Stimulated activated CD8-positive, alpha-beta memory T cell treated with anti-CD3 and anti-CD28 coated beads, Interleukin-15, amount 100 ng/mL, for 1 hour (primary cell): ENCODE data around the gene LYPD5.
"Not testable (repeated sequence)": the region's sequence is repeated elsewhere in the genome, so short reads cannot be mapped to it uniquely, and the experiment has no call there.

ENCODE experiments used
- DNase-seq: peaks from one replicate; pipeline ENCODE4 v3.0.0-alpha.2; 2020; ENCODE audit warnings: low read depth

The LYPD5 gene

DNA sequence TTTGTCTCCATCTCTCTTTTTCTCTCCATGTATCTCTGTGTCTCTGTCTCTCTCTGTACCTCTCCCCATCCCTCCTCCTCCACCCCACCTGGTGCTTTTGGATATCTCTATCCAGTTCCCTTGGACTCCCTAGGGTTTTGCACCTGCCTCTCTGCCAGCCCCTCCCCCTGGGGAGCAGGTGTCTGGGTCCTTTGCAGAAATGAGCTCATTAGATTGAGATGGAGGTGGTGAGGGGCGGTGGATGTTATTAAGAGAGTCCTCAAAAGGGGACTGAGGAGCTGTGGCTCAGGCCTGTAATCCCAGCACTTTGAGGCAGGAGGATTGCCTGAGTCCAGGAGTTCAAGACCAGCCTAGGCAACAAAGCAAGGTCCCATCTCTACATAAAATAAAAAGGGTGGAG is 23.6 kb downstream of the LYPD5 start:
- DNase-seq: no peak

DNA sequence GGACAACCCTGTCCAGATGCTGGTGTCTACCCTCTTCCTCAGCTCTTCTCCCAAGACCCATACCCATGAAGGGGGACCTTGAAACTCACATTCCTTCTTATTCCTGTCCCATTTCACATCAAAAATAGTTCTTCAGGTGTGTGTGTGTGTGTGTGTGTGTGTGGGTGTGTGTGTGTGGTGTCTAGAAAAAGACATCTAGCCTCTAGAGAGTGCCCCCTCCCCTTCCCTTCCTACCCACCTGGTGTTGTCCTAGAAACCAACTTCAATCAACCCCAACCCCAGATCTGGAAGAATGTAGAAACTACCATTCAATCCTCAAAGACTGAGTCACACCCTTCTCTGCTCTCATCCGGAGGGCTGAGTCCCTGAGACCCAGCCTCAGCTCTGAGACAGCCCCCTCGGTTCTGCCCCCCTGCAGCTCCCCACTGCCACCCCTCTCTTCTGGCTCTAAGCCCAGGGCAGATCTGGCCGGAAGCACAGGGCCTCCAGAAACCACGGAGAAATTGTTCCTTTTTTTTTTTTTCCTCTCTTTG is 25.0 kb downstream of the LYPD5 start:
- DNase-seq: no peak

DNA sequence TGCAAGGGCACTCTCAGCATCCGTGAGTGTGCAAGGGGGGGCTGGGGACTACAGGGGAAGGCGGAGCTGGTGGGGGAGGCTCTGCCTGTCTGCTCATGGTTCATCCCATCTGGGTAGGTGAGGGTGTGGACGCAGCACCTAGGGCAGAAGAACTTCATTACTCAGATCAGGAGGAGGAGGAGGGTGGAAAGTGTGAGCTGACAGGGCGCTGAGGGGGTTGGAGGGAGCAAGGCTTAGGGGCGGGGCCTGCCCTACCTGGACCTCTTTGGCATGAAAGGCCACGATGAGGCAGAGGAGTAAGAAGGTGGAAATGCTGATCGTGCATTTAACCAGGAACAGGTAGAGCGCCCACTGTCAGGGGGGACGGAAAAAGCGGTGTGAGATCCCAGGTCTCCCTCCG is 26.0 kb downstream of the LYPD5 start:
- no peak for DNase-seq

DNA sequence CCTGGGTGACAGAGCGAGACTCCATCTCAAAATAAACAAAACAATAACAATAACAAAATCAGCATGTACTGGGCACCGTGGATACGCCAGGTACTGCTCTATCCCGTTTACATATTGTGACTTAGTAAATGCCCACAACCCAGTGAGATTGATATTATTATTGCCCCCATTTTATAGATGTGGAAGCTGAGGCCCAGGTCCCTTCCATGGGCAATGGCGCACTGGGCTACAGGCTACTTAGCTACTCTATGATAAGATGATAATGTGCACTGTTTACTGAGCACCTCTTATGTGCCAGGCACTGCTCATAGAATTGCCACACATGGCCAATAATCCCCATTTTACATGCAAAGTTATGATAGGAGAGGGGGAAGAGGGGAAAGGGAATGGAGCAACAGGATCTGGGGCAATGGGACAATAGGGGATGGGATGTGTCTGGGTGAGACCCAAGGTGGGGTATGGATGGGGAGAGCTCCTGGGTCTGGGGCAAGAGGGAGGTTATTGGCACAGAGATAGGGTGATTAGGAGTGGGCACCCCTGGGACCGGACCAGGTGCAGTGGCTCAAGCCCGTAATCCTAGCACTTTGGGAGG is 26.9 kb downstream of the LYPD5 start:
- DNase-seq: no peak

DNA sequence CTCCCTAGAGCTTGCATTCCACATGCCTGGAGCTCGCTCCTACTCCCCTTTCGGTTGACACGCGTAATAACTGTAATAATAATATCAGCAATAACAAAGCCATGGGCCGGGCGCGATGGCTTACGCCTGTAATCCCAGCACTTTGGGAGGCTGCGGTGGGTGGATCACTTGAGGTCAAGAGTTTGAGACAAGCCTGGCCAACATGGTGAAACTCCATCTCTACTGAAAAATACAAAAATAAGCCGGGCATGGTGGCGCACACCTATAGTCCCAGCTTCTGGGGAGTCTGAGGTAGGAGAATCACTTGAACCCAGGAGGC is 27.3 kb downstream of the LYPD5 start:
- DNase-seq: not testable (repeated sequence)

DNA sequence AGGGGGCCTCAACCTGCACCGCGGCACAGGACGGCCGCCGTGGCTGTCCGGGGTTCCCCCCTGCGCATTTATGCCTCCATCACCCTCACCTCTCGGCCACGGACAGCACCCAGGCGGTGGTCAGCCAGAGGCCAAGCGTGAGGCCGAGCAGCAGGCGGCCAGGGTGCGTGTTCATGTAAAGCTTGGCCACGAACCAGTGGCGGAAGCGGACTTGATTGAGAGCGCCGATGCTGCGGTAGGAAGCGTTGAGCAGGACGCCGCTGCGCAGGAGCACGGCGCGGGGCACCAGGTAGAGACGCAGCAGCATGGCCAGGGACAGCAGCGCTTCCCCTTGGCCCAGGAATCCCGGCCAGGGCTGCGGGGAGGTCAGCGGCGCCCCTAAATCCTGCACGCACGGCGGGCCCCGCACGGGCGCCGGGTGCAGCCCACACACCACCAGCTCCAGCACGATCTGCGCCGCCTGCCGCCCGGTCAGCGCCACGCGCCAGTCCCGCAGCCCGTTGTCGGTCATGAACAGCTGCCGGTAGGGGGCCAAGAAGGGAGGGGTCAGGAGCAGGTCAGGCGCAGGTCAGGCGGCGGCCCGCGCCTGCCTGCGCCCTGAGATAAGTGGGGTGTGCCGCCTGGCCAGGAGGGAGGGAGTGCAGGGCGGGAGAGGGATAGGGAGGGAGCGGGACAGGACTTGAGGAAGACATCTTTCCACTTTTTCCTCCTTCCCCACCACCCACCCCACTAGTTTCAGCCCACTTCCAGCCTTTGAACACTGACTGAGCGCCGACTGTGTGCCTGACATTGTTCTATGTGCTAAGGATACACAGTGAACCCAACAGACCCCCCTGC is 27.9 kb downstream of the LYPD5 start:
- no peak for DNase-seq

DNA sequence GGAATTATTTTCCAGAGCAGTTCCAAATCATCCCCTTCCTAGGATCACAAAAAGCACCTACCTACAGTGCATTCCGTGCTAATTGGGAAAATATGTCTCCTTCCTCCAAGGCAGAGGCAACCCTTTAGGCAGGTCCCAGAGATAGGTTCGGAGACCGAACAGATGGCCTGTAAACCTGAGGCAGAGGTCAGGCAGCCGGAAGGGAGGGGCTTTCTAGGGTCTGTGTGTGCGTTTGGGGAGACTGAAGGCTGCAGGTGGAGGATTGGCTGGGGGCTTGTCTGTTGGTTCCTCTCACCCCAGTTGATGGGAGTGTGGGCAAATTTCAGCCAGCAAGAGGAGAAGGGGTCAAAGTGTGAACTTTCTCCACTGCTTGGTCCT is 28.5 kb downstream of the LYPD5 start:
- no peak for DNase-seq

DNA sequence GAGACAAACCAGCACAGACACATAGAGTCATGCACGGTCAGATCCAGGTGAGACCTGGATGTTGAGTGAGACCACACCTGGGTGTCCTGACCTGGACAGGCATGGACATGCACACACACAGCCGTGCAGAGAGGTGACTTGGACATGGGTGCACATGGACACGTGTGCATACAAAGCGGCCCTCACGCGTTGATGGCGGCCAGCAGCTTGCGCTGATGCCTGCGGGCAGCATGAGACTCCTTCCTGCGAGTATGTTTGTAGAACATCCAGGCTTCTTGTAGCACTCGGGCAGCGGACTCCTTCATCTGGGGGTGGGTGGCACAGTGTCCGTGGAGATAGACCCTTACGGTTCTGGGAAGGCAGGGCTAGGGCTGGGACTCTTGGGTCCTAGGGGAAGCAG is 33.0 kb downstream of the LYPD5 start:
- no peak for DNase-seq

DNA sequence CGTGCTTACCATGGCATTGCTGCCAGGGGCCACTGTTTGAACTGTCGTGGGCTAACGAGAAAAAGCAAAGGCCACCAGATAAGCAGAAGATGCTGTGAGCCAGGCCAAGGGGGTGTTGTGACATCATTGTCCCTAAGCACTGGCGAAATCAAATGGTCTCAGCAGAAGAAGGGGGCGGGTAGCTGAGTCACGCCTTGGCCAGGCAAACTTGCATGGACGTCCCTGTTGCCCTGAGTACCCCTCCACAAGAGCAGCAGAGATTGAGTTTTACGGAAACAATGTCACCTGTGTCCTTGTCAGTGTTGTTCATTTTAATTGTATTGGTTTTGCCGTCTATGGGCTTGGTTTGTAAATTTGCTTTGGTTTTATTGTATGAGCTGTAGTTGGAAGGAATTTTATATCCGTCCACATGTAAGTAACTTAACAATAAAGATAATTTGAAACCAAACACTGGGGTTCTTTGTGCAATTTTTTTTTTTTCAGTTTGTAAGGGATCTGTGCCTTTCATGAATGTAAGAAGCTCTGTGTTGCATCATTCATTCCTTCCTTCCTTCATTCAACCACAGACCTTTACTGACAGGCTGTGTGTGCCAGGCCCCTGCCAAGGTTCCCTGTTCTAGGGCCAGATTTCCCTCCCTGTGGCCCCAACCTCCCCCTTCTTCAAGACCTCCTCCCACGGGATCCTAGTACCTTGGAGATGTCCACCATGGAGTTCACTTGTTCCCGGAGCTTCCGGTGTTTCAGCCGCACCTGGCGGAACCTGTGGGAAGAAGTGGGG is 33.8 kb downstream of the LYPD5 start:
- DNase-seq: no peak

DNA sequence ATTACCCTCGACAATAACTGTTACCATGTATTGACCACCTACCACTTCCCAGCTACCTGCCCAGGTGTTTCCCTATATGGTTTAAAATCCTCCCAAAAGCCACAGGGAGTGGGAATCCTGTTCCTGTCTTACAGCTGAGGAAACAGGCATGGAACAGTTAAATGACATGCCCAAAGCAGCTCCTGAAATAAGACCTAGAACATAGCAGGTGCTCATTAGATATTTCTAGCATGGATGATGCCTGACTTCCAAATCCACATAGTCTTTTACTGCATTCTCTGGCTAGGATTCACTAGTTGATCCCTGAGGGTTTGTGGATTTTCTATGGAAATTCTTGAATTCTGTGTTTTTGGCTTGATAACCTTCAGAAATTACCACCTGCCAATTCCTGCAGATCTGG is 34.4 kb downstream of the LYPD5 start:
- no peak for DNase-seq

DNA sequence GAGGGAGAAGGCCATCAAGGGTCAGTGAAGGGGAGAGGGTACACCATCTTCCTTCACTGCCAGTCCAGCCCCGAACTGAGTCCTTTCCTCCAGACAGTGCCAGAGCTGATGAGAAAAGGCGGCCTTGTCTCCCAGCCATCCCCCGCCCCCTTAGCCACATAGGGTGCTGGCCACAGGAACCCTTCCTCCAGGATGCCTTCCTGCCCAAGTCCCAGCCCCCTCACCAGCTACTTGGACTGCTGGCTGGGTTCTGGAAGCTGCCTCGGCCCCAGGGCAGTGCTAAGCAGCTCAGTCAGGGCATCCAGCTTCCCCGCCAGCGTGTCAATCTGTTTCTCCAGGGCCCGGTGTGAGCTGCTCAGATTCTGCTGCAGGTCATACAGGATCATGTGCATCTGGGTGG is 34.9 kb downstream of the LYPD5 start:
- DNase-seq: no peak

DNA sequence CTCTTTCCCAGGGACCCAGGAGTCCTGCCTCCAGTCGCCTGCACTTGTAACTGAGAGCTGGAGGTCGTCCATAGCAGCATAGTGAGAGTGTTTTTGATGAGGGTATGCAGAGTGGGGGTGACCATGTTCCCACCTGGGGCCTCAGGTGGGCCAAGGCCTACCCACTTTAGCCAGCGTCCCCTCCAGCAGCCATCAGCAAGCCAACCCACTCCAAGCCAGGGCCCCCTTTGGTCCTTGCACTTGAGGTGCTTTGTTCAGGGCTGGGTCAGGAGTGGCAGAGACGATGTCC is 35.5 kb downstream of the LYPD5 start:
- no peak for DNase-seq

DNA sequence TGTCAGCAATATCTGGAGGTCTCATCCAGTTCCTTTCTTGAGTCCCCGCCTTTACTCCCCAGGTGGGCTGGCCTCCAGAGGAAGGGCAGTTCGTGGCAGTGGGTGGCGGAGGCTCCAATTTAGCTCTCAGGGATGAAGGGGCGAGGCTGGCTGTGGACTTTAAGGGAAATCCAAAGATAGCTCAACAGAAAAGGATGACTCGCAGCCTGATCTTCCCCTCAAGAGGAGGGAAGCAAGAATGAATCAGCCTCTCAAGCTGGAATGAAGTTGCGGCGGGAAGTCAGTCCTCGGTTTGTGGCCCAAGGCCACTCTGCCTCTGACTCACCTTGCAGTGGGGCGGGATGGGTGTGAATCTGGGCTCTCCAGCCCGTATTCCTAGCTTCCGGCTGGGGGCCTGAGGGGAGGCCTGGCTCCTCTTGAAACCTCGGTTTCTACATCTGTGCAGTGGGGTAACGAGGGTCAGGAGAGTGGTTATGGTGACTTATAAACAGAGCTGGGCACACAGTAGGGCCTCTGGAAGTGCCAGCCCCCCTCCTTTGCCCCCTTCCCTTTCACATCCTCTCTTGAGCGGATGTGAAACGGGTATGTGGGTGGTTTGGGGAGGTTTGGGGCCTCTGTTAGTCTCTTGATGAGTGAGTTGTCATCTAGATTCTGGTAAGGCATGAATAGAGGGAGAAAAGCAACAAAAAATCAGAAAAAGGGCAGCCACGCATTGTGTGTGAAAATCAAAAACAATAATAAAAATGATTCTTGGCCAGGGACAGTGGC is 37.0 kb downstream of the LYPD5 start:
- DNase-seq: peak; percentile 30

DNA sequence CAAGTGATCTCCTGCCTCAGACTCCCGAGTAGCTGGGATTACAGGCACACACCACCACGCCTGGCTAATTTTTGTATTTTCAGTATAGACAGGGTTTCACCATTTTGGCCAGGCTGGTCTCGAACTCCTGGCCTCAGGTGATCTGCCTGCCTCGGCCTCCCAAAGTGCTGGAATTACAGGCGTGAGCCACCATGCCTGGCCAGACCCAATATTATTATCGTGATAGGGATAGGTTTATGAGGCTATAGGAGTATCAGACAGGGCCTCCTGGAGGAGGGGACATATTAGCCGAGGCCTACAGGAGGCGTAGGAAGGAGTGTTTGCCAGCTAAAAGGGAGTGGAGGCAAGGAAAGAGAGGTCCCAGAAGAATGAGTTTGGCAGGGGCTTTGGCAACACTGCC is 37.6 kb downstream of the LYPD5 start:
- DNase-seq: not testable (repeated sequence)

DNA sequence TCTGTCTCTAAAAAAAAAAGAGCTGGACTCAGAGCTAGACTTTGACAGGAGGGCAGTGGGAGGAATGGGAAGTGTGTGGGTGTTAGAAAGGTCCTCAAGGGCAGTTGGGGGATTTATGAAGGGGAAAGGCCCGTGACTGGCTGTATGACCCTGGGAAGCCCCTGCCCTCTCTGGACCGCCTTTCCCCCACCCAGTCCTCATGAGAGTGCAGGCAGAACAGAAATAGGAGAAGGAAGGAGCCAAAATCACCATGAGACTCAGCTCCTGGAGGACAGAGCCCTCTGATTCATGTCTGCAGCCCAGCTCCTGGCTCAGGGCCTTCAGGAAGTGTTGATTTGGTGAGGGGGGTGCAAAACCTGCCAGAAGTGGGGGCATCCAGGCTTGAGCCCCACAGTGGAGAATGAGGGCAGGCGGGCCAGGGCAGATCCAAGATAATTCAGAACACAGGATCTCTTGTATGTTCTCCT is 38.7 kb downstream of the LYPD5 start:
- no peak for DNase-seq

DNA sequence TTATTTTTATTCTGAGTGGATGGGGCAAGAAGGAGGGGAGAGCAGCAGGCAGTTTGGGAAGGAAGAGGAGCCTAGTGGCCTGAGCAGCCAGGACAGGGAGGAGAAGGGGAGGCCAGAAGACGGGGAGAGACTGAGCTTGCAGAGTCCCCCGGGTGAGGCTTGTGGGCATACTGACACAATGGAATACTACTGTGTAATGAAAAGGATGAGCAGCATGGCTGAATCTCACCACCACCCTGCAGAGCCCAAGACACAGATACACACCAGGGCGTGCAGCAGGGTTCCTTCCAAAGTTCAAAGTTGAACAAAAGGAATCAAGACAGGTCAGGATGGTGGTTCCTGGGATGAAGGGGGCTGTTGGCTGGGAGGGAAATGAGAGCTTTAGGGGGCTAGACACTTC is 39.4 kb downstream of the LYPD5 start:
- no peak for DNase-seq

DNA sequence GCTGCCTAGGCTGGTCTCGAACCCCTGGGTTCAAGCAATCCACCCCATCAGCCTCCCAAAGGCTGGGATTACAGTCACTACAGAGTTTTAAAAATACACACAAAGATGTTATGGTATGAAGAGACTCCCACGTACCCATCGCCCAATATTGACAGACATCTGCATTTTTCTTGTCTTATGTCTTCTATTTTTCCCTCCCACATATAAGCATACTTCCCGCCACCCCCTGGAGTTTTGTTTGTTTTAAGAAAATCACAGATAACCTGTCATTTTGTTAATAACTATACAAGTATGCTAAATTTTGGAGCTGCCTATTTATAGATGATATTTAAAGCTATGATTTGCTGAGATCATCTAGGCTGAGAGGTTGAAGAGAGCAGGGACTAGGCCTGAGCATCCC is 41.3 kb downstream of the LYPD5 start:
- DNase-seq: no peak

DNA sequence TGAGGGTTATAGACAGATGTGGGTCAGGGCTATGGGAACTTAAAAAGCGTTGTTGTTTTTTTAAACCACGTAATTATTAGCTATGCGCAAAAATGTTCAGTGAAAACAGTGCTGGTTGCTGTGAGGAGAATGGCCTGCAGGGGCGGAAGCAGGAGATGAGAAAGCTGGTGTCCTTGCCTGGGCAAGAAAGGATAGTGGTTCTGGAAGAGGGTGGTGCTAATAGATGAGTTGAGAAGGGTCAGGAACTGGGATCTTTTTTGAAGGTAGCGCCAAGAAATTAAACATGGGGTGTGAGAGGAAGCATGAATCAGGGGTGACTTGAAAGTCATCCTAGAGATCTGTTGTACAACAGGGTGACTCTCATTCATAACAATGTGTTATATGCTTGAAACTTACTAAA is 42.7 kb downstream of the LYPD5 start:
- no peak for DNase-seq

DNA sequence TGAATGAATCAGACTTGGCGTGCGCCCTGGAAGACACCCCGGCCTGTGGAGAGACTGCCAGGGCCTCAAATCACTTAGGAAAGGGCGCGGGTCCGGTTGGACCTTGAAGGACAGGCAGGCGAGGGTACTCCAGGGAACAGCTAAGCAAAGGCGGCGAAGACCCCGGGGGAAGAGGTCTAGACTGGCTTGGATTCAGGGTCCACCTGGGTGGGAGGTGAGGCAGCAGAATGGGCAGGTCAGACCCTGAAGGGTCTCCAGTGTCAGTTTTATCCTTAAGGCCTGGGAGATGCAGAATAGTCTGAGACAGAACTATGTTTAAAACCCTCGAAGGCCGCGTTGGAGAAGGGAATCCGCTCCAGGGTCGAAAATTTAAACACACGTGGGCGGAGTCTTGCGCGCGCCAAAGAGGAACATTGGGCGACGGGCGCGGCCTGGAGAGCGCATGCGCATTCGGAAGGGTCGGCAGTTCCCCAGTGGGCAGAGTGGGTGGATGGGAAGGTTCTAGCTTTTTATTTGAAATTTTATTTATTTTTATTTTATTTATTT is 46.9 kb downstream of the LYPD5 start:
- DNase-seq: peak; percentile 59

DNA sequence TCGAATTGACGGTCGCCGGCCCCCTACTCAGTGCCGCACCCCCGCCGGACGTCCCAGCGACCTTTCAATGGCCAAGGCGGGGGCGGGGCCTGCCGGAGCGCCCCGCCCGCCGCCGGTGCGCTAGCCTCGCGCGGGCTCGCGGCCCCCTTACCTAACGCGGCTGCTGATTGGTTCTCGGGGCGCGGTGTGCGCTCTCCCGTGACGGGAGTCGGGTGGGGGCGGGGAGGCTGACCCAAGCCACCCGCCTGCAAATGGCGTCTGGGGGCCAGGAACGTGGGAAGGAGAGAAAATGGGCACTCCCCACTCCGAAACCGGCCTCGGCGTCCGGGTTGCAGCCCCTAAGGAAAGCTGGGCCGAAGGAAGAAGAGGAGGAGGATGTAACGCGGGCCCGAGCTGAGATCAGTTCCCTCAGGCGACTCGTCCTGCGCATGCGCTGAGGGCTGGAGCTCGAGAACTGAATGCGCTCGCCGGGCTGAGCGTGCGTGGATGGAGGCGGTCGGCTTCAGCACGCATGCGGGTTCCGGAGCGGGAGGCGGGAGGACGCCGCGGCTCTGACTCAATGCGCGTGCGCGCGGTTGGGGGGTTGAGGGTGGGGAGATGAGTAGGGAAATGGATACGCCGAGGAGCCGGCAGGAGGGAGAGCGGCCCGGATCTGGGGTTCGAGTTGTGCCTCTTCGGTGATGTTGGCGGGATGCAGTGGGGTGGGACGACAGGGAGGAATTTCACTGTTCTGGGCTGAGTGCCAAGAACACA is 47.6 kb downstream of the LYPD5 start, which contains the start of gene SMG9:
Gene SMG9 (minus strand): TSS at position 460 of the 753 bp plus-strand sequence. CDS start 4,221 bp downstream, outside the sequence.
- DNase-seq: peak; percentile 94

DNA sequence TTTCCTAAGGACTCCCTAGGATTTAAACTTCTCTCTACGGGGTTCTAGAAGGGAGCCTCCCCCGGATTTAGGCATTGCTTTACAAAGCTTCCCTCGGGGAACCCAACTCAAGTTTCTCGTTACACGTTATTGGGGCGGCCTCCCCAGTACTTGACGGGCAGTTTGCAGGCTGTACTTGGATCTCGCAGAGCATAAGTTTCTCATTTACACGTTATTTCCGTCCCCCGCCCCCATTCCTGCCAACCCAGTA is 48.1 kb downstream of the LYPD5 start:
- DNase-seq: no peak
